Measurements from ENCODE around the gene SNX15. TPM values are rescaled to one million over a fixed set of nuclear protein-coding genes. Genes with fewer than 3 reads are reported as not detected.
A peak's percentile ranks its signal among the peaks of the same experiment; 100 is the strongest.
"Not testable (repeated sequence)": the region's sequence is repeated elsewhere in the genome, so short reads cannot be mapped to it uniquely, and the experiment has no call there.

Gene SNX15
- total and polyA plus RNA-seq, 8 donors = 8.7 to 18.3 (median 10.6) TPM

DNA sequence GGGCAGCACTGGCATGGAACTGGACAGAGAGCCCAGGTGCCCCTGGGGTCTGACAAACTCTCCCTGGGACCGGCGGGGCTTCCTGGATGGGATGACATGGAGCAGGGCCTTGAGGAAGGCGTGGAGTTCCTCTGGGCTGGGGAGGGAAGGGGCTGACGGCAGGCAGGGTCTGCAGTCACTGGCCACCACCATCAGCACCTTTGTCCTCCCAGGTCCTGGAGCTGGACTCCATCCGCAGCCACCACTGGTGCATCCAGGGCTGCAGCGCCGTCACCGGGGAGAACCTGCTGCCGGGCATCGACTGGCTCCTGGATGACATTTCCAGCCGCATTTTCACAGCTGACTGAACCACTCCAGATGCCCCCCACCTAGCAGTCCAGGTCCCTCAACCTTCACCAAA is 5.7 kb upstream of the SNX15 start:
- intact Hi-C loops (cut with DNase I) = no loop called here
- Histone ChIP-seq H3K36me3 (no peaks in the 10 kb centered on the region), H3K27me3 (no peaks in the 10 kb centered on the region), H3K27ac (no peak overlapping the region), H3K4me3 (no peak overlapping the region), H3K9me3 (no peaks in the 10 kb centered on the region), H3K4me1 (no peaks in the 10 kb centered on the region)
- TF ChIP-seq CTCF (IDR thresholded peaks at IDR 0.05) = no peak
- WGBS, 2 donors = 92 to 95% methylated on average over 9 to 11 of the region's 11 CpGs
- FAIRE-seq = no peak
- no peak for ATAC-seq
- DNase-seq = no peak

- H3K9me3 ChIP-seq; H3K27me3 ChIP-seq; intact Hi-C loops (cut with DNase I); H3K27ac ChIP-seq; ATAC-seq; DNase-seq; H3K4me1 ChIP-seq; H3K4me3 ChIP-seq; FAIRE-seq; H3K36me3 ChIP-seq: not testable (repeated sequence)
- 66 to 67% methylated on average over 8 of the region's 8 CpGs for WGBS, 2 donors
Observed at GRCh38 chr11:65023502-65023901, 3.7 kb upstream of the SNX15 start.

GRCh38 chr11:65026810-65027209 is 429 bp upstream of the SNX15 start:
- intact Hi-C loops (cut with DNase I) = no loop called here
- ATAC-seq (no peak), DNase-seq (no peak), FAIRE-seq (no peak)
- Histone ChIP-seq H3K27me3 (no peaks in the 10 kb centered on the region), H3K9me3 (no peaks in the 10 kb centered on the region), H3K27ac (peak overlapping the region in 2 of 4 donors; percentile 66 to 87), H3K4me3 (peak overlapping the region in 3 of 4 donors; percentile 23 to 70 (median 50)), H3K36me3 (no peaks in the 10 kb centered on the region), H3K4me1 (peaks cover 0 to 12% (median 8%) of the 10 kb centered on the region in 3 donors)
- no peak for TF ChIP-seq CTCF (IDR thresholded peaks at IDR 0.05)
- 52% methylated on average over 10 of the region's 10 CpGs for WGBS, 2 donors

- ATAC-seq (no peak), FAIRE-seq (no peak), DNase-seq (no peak)
- 81 to 90% methylated on average over 13 of the region's 13 CpGs for WGBS, 2 donors
- Histone ChIP-seq H3K36me3 (peaks cover 0 to 15% (median 0%) of the 10 kb centered on the region in 3 donors), H3K4me1 (peaks cover 0 to 14% (median 3%) of the 10 kb centered on the region in 3 donors), H3K9me3 (no peaks in the 10 kb centered on the region), H3K4me3 (no peak overlapping the region), H3K27ac (no peak overlapping the region), H3K27me3 (no peaks in the 10 kb centered on the region)
- intact Hi-C loops (cut with DNase I) = no loop called here
- TF ChIP-seq CTCF (IDR thresholded peaks at IDR 0.05) = no peak
Observed at GRCh38 chr11:65032216-65032615, 5.0 kb downstream of the SNX15 start.

DNA sequence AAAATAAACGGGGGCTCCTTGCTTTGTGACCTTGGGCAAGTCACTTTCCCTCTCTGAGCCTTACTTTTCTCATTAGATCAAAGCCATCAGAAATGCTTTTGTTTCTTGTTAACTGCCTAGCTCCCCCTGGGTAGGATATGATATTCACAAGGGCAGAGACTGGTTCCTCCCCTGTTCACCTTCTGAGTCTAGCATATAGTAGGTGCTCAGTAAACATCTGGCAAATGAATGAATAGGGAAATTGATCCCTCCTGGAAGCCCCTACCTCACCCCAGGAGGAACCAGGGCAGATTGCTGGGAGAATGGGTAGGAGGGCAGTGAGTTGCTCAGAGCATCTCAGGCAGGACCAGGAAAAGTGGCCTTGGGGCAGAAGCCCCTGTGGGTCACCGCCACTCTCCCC is 7.2 kb downstream of the SNX15 start:
- no peaks in the 10 kb centered on the region for H3K27me3 ChIP-seq
- H3K9me3 ChIP-seq = no peaks in the 10 kb centered on the region
- no peak overlapping the region for H3K27ac ChIP-seq
- intact Hi-C loops (cut with DNase I) = no loop called here
- peaks cover 0 to 5% (median 0%) of the 10 kb centered on the region in 3 donors for H3K4me1 ChIP-seq
- DNase-seq (no peak), ATAC-seq (no peak), FAIRE-seq (no peak)
- H3K36me3 ChIP-seq = peaks cover 0 to 15% (median 0%) of the 10 kb centered on the region in 3 donors
- no peak overlapping the region for H3K4me3 ChIP-seq
- TF ChIP-seq CTCF (IDR thresholded peaks at IDR 0.05) = no peak
- WGBS, 2 donors = 75 to 79% methylated on average over 2 of the region's 2 CpGs

All from pancreas (tissue), 10 donors.